ENCODE measurements around the gene ADCY3. TPM values are rescaled to one million over a fixed set of nuclear protein-coding genes. Genes with fewer than 3 reads are reported as not detected.

Gene ADCY3
- total and polyA plus RNA-seq, 9 donors: 27.1 to 150 (median 97.4) TPM

DNA sequence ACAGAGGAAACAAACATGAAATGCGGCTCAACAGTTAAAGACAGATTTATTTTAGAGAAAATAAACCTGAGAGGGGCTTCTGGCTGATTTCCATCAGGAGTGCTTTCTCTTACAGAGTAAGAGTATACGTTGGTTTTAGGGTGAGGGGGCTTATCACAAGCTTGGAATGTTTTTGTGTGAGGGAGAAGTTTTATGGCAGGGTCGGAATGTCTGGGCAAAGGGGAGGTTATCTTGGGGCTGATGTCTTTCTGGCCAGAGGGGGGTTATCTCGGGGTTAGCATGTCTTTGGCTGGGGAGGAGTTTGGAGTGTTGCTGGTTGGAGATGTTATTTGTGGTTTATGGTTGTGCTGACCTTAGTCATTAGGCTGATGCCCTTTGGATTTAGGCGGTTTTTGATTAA is 149.0 kb downstream of the ADCY3 start:
- 76 to 82% (median 77%) methylated on average over 5 of the region's 5 CpGs for WGBS, 3 donors
- Histone ChIP-seq H3K4me3 (no peak overlapping the region), H3K36me3 (no peaks in the 10 kb centered on the region), H3K4me1 (ENCODE audit: insufficient read depth) (no peaks in the 10 kb centered on the region), H3K9me3 (no peaks in the 10 kb centered on the region), H3K27ac (no peak overlapping the region), H3K27me3 (no peaks in the 10 kb centered on the region)
- no peak for DNase-seq
- no peak for TF ChIP-seq POLR2A (IDR thresholded peaks at IDR 0.05)
- intact Hi-C loops (cut with DNase I): no loop called here

Small RNA genes within 50 kb of the gene (small RNA-seq; reads per million reads assigned to genes)
- gene AC013267.1 (not detected), gene RF00016 (not detected)

Other genes starting within 250 kb of the ADCY3 start
- 10 to 100 TPM; 14.9 to 68.1 (median 21.1) TPM for gene PTRHD1, start 126.8 kb downstream of the ADCY3 start, total RNA-seq
- 10 to 100 TPM; 21.0 to 57.8 TPM for gene PTRHD1, start 126.8 kb downstream of the ADCY3 start, polyA plus RNA-seq
- 1 to 10 TPM; 1.0 to 3.9 (median 2.4) TPM for gene CENPO, start 126.8 kb downstream of the ADCY3 start, total RNA-seq
- 1 to 10 TPM; 1.7 to 4.7 TPM for gene CENPO, start 126.8 kb downstream of the ADCY3 start, polyA plus RNA-seq
- gene DNAJC27, start 51.7 kb upstream of the ADCY3 start, total RNA-seq: 10 to 100 TPM; 10.2 to 17.6 (median 13.5) TPM
- 1 to 10 TPM; 6.0 to 8.7 TPM for gene DNAJC27, start 51.7 kb upstream of the ADCY3 start, polyA plus RNA-seq
- gene EFR3B, start 121.8 kb upstream of the ADCY3 start, total RNA-seq: 1 to 10 TPM in 6 of 7 donors, under 1 TPM in 1; 0.36 to 4.5 (median 1.5) TPM
- gene EFR3B, start 121.8 kb upstream of the ADCY3 start, polyA plus RNA-seq: under 1 TPM; 0.45 to 0.93 TPM
- 1 to 10 TPM; 1.4 to 3.3 (median 1.9) TPM for gene POMC, start 248.3 kb upstream of the ADCY3 start, total RNA-seq
- 1 to 10 TPM in 1 of 2 donors, not detected in 1; 5.0 TPM for gene POMC, start 248.3 kb upstream of the ADCY3 start, polyA plus RNA-seq